ENCODE results near the gene EPB41L3.

The EPB41L3 gene

DNA sequence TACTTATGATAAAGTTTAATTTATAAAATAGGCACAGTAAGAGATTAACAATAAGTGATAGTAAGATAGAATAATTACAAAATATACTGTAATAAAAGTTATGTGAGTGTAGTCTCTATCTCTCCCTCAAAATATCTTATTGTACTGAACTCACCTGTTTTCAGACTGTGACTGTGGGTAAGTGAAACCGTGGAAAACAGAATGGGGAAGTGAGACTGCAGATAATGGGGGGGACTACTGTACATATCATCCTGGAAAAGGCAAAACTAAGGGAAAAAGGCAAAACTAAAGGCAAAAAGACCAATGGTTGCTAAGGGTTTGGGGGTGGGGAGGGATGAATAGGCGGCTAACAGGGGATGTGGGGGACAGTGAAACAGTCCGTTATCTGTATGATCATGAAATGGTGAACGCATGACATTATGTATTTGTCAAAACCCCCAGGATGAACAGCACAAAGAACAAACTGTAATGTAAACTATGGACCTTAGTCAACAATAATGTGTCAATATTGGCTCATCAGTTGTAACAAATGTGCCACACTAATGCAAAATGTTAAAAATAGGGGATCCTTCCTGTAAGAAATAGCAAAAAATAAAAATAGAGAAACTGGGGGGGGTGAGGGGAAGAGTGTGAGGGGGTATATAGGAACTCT is 93.8 kb downstream of the EPB41L3 start:
- DNase-seq, result no peak

DNA sequence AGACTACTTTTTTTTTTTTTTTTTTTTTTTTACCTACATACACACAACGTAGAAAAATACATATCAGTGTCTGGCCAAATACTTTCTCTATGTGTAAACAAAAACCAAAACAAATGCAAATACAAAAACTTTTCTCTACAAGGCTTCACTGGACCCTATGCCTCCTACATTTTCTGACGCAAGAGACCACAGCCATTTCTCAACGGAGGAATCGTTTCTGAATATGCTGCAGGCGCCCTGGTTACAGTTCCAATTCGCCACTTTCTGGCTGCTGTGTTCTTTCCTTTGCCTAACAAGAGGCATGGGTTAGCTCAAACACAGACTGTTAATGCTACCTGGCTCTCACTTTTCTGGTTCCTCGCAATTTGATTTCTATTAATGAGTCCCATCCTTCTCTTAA is 96.4 kb downstream of the EPB41L3 start:
- DNase-seq, result no peak

DNA sequence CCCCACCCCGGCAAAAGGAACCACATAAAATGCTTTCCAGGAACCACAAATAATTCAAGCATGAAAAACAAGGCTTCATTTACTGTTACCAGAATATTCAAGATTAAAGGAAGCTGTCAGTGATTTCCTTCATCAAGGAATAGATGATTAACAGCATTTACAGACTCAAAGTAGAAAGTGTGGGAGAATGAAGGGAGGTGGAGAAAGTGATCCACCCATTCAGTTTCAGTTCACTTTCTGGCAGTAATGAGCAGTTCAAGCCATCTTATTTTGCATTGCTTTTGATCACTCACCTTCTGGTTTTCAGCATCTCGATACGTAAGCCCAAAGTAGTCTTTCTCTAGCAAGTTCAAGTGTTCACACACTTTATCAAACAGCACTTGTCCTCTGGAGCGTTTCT is 99.0 kb downstream of the EPB41L3 start:
- no peak for DNase-seq

DNA sequence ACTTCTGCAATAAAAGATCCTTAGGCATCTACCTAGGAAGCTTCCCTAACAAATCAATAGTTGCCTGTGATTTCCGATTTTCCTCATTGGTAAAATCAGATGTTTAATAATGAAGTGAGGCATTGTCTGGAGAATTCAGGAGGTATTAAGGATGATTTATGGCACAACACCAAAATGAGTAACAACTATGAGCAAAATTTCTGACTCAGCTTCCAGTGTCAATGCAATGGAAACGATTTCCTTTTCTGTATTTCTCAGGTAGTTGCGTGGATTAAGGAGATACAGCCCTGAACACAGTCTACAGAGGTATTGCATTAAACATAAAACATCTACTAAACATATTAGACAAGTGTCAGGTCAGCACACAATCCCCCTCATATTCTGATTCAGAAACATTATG is 99.5 kb downstream of the EPB41L3 start:
- DNase-seq, result no peak

DNA sequence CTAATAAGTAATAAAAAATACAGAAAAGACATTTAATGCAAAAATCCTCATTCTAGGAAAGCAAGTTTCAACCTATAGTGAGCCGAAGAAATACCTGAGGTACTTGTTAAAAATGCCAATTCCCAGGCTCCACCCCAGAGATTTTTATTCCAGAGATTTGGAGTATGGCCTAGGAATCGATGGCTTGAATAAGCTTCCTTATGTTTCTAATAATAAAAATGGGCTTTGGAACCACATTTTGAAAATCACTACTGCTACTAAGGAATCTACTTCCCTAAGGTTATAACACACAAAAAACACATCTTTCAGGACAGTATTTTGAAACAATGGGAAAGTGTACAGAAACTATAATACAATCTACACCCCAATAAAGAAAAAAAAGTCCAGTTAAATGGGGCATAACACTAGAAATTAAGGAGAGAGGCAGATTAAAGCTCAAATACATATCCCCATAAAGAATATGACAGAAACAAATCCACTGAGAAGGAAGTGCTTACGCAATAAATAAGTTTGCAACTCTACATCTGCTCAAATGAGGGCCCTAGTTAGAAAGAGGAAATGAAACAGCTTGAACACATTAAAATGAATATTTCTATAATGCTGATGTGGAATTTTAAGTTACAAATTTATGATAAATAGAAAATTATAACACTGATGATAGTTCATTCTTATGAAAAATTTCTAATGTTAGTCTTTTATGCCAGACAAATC is 103.7 kb downstream of the EPB41L3 start:
- DNase-seq, result no peak

DNA sequence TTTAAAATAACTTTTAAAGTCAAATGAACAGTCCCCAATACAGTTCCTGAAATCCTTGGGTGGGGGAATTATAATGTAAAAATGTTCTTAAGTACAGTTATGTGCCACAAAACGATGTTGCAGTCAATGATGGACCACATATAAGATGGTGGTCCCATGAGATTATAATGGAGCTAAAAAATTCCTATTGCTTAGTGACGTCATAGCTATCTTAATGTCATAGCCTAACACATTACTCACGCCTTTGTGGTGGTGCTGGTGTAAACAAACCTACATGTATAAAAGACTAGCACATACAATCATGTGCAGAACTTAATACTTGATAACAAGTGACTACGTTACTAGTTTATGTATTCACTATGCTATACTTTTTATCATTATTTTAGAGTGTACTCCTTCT is 109.4 kb downstream of the EPB41L3 start:
- no peak for DNase-seq

DNA sequence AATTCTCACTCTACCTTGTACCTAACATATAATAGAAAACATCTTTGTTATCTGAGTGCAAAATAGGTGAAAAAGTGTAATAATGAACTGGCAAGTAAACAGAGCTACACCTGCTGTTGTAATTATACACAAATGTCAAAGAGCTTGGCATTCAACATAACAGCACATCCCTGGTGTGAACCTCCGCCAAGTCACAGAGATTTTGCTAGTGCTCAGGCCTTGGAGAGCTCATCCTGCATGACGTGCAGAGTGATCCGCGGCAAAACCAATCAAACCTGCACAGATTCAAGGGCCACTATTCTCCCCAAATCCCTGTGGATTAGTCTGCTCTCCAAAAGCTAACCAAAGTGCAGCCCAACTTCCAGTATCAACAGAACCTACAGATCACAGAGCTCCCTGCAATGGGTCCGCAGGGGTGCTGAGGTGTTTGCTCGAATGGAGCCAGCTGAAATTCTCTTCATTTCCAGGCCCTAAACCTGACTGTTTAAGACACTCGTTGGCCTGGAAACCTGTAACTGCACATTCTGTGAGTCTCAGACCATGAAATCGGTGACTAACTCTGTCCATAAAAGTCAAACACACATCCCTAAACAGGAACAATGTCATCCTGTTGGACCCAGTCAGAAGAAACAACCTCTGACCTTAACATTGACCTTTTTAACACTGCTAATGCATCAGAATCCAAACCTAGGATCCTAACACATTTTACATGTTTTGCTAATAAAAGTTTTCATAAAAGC is 111.8 kb downstream of the EPB41L3 start:
- no peak for DNase-seq

DNA sequence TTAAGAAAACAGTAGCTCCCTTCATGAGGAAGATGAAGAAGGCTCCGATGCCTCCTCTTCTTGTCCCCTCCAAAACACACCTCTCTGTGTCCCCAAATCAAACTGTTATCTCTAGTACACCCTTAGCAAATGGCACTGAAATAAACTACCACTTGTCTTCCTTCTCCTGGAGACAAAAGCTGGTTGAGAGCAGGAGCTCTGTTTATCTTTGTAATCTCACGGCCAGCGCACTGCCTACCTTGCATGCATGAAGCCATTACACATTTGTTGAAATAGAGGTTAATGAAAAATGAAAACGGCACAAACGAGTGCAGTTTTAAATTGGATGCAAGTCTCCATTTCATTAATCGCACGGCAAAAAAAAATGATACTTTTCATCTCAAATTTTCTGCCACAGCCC is 113.7 kb downstream of the EPB41L3 start:
- no peak for DNase-seq

DNA sequence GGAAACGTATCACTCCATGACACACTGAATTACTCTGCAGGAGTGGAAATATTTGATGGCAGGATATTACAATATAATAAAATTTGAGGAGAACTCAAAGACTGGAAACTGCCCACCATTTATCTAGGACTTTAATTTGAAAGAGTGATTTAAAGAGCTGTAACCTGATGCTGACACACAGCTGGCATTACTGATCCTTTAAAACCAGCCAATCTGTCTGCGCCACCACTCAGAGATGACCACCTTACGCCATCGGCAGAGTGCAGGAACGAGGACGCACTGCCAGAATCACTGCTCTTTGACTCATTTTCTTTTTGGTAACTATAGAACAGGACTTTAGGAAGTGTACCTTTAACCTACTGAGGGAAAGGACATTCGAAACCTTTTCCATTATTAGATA is 114.1 kb downstream of the EPB41L3 start:
- no peak for DNase-seq

DNA sequence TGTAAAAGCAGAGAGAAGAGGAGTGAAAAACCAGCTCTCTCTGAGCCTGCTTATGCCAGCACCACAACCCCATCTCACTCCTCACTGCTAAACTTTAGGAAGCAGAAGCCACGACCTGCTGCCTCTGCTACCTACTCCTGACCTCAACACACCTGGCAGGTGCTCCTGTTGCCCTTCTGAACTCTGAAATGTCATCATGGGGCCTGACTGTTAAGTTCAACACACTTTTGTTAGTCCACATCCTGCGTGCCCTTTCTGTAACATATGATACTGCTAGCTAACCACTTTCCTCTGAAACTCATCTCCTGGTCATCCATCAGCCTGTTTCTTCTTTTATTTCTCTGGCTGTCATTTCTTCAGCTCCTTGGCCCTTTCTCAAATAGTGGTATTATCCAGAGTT is 118.1 kb downstream of the EPB41L3 start:
- DNase-seq, result no peak

DNA sequence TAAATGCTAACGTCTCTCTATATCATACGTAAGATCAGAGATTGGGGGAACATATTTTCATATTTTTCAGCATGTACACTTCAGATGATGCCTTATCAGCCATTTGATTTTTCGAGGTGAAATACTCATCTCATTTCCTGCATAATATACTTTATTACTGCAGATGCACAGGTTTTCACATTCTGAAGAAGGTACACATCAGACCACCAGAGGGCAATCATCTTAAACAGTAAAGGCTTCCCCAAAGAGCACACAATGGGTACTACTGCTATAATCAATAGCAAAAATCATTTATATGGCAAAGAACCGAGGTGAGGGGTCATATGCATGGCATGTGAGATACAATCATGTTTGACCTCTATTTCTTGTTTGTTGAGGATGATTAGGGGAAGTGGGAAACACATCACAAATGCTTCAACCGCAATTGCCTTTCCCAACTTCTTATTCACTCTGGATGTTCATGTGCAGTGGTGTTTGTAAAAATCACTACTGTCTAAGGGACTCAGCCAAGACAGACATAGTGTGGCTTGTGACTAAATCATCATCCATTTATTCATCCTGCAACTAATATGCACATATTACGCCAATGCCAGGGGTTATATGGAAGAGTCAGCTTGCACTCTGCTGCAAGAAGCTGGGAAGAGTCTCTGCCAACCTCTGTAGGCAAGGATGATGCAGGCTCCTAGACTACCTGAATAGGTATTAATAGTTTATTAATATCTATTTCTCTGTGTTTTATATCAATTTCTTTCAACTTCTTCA is 118.7 kb downstream of the EPB41L3 start:
- no peak for DNase-seq

DNA sequence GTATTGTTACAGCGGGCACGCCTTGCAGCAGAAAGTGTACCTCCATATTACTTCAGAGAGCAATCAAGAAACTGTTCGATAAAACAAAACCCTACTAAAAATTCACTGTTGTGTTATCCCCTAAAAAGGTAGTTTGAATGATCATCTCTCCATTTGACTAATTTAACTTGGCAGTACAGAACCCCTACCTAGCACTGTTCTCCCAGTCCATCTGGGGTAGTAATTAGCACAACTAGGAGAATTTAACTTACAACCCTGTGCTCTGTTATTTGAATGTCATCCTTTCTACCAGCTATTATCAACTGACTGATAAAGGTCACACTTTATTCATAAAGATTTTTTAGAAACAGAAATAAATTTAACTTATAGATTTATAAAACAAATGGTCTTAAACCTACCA is 121.2 kb downstream of the EPB41L3 start:
- DNase-seq, result no peak

DNA sequence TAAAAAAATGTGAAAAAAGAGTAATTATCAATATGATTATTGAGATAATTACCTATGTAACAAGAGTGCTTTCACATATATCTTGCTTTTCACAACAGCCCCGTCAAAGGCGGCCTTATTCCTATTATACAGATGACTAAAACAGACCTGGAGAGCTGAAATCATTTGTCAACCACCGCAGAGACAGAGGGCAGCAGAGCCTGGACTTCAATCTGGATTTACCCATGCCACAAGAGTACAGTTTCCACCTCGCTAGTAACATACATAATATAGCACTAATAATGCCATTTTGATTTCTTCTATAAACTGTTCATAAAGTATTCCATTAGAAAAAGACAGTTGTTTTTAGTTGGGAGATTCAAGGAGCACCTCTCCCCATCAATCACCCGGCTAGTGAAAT is 121.8 kb downstream of the EPB41L3 start:
- DNase-seq, result no peak

DNA sequence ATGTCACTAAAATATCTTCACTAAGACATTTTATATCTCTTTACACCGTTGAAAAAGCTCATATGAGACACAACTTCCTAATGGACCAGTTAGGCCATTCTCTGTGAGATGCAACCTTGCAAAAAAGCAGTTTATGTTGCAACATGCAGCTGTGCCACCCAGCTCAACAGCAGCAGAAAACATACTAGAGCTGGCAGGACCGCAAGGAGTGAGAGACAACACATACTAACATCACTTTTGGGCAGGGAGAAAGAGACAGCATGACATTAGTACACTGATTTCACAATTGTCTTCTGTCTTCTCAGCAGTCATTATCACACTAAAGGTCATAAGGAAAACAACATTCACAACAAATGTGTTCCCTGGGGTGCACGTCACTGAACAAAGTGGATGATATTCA is 122.9 kb downstream of the EPB41L3 start:
- no peak for DNase-seq

DNA sequence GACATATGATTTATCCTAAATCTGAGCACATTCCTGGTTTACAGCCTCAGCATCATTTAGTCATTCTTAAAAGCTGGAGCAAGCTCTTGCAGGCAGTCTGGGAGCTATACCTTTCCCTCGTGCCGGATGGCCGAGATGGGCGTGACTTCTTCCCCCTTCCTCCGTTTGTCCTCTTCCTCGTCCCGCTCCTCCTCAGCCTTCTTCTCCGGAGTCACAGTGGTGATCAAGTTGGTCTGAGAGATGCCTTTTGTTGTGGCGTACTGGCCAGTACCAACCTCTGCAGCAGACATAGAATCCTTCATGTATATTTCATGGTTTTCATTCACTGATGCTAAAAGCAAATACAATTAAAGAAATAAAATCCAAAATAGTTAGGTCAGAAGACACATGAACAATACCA is 124.2 kb downstream of the EPB41L3 start:
- no peak for DNase-seq

DNA sequence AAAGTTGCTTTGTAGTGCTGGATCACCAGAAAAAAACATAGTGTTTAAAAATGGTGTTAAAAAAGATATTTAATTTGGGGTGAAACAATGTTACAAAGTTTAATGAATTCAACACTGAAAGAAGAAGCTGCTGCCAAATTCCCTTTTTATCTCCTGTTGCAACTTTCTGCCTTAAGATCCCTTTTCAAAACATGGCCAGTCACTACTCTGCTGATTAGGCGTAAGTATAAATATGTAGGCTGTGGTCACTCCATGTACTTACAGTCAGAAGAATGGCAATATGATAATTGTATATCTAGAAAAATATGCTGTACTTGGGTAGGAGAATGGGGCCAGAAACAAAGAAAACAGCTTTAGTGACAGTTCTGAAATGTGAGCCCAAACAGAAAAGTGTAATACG is 124.8 kb downstream of the EPB41L3 start:
- DNase-seq, result no peak

DNA sequence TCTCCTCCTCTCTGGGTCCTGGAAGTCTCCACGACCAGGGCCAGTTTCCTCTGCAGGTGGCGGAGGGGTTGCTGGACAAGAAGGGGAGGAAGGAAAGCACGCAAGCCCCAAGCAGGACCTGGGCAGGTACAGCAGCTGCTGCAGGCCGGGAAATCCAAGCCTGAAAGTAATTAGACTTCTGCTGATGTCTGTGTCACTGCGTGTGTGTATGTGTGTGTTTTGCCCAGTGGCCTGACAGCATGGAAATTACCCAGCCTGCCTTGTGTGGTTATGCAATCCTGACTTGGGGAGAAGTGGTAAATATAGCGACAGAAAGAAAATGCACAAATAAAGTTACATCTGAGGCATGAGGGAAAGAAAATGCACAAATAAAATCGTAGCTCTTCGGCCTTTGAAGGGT is 126.5 kb downstream of the EPB41L3 start:
- no peak for DNase-seq

DNA sequence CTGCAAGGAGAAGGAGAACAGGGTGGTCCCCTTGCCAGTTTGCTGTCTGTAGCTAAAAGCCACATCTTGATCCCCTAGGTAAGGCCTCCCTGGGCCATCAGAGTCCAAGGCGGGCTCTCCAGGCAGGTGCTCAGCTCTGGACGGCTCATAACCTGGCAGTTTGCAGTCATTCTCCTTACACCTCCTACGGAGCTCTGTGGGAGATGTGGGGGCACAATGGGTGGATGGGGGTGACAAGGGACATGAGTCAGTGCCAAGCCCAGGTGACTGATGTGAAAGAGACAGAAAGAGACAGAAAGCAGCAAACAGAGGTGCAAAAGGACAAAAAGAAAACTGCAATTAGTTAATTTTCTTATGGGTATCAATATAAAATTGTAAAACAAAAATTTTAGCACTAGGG is 127.7 kb downstream of the EPB41L3 start:
- DNase-seq, result no peak

DNA sequence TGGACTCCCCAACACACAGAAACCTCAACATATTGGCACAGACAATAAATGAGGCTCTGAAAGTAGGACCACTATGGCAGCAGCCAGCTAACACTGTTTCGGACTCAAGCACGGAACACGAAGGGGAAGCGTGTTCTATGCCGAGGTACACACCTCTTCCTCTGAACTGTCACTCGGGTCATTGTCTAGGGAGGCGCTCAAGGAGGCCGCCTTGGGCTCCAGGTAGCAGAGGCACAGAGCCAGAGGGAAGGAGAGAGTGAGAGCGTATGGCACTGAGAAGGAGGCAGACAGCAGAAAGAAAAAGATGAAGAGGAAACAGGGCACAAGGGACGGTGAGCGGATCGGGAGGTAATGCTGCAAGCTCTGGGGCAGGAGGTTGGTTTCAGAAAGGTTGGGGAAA is 128.1 kb downstream of the EPB41L3 start:
- DNase-seq, result no peak

DNA sequence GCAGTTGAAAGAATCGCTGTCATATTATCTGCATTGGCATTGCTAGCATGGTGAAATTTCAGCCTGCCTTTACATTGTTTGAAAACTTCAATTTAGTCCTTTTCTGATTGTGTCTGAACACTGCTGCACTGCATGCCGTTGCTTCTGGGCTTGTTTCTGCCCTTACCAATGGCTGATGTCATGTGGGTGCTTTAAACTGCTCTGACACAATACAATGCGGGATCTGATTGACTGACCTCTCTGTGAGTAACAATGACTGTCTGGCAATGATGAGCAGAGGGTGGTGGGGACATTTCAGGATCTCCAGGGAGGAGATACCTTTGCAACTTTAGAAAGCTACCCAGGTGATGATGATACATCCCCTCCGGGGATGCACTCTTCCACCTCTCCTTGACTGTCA is 128.8 kb downstream of the EPB41L3 start:
- no peak for DNase-seq

DNA sequence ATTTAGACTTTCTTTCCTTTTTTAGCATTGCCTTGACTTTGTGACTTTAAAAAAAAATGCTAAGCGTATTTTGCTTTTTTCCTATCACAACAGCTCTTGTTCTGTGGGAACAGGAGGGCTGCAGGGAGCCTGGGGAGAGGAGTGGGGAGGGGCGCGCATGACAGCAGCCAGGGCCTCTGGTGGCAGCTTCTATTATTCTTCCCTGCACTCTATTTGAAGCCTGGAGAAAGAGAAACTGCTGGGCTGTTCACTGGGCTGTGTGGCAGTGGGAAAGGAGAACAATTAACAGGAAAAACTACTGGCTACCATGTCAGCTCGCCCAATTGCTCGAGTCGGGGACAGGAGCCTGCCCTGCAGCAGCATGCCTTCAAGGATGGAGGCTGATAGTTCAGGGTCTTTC is 129.3 kb downstream of the EPB41L3 start:
- no peak for DNase-seq

DNA sequence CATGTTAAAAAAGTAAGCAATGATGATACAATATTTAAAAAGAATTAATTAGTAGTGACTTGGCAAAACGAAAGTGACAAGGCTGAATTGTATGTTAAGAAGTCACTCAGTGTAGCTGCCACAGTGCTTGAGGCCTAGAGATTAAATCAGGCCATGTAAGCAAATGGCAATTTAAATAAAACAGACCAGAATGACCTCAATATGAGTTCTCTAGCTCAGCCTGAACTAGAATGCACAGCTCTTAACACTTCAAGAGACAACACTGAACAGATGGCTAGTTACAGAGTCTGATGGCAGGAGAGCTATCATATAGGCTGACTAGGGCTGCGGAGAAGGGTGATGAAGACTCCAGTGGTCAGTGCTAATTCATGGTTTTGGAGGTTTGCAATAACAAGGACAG is 130.3 kb downstream of the EPB41L3 start:
- no peak for DNase-seq

DNA sequence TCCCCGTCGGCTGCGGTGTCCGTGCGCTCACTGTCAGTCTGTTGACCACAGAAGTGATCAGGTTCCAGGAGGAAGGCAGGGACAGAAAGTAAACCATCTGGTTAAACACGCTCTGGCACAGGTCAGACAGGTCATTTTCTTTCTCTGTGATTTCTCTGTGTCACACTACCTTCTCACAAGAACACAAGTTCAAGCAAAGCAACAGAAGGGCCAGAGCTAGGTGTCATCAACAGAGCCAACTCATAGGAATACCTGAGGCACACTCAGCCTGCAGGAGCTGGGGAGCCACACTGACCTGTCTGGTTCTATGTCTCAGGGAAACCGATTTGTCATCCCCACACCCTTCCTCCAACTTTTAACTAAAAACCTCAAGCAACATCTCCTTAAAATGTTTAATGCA is 133.2 kb downstream of the EPB41L3 start:
- no peak for DNase-seq

DNA sequence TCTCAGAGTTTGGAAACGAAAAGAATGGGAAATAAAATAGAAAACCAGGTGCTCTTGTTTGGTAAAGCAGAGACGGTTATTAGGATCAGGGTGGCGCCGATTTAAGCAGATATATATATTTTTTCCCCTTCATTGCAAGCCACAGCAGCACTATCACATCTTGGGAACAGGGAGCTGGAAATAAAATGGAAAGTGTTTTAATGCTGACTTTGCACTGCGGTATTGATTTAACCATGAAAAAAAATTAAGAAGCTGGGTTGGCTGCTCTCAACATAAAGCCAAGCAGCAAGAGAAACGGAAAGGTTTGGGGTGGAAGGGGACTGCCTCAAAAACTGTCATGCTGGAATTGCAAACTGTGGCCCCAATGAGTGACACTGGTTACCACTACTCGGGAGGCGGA is 145.5 kb downstream of the EPB41L3 start:
- no peak for DNase-seq

All from T1000 (cell line).